A172 (cell line): Measurements from ENCODE around the gene SLC35F3. TPM values are rescaled to one million over a fixed set of nuclear protein-coding genes. Genes with fewer than 3 reads are reported as not detected.
"Not testable (repeated sequence)": the region's sequence is repeated elsewhere in the genome, so short reads cannot be mapped to it uniquely, and the experiment has no call there.

Experiments used
- DNase-seq: peaks from one replicate; pipeline ENCODE4 v3.0.0-alpha.2; 2015; ENCODE audit warnings: low spot score
- total RNA-seq: library from RNA; depleted of rRNA; stranded (reverse); fragments of >200 nt; shearing (Covaris generic); gene quantifications from 2 replicates; pipeline ENCODE4 v1.2.3, GENCODE V29; 2014

SLC35F3 gene
- total RNA-seq, 1 experiment from 2014 or later, result not detected

GRCh38 chr1:234188454-234188792, 283.9 kb downstream of the SLC35F3 start:
- peak; percentile 24 for DNase-seq

- no peak for DNase-seq
These were observed 293.4 kb downstream of the SLC35F3 start for GRCh38 chr1:234197839-234198238.

- DNase-seq, result no peak
These were observed 295.1 kb downstream of the SLC35F3 start for GRCh38 chr1:234199476-234200127.

- no peak for DNase-seq
These were observed 296.1 kb downstream of the SLC35F3 start for GRCh38 chr1:234200566-234200965.

GRCh38 chr1:234201600-234201999, 297.1 kb downstream of the SLC35F3 start:
- no peak for DNase-seq

- DNase-seq, result no peak
These were observed 301.5 kb downstream of the SLC35F3 start for GRCh38 chr1:234205966-234206365.

- DNase-seq, result peak; percentile 94
These were observed 302.3 kb downstream of the SLC35F3 start for GRCh38 chr1:234206651-234207284.

GRCh38 chr1:234208351-234208750, 303.9 kb downstream of the SLC35F3 start:
- DNase-seq, result no peak

GRCh38 chr1:234208791-234209190, 304.3 kb downstream of the SLC35F3 start:
- DNase-seq, result peak; percentile 28

GRCh38 chr1:234210429-234210828, 306.0 kb downstream of the SLC35F3 start:
- not testable (repeated sequence) for DNase-seq

- DNase-seq, result not testable (repeated sequence)
These were observed 307.4 kb downstream of the SLC35F3 start for GRCh38 chr1:234211855-234212254.

- peak; percentile 61 for DNase-seq
These were observed 308.5 kb downstream of the SLC35F3 start for GRCh38 chr1:234212764-234213657.

- DNase-seq, result no peak
These were observed 309.2 kb downstream of the SLC35F3 start for GRCh38 chr1:234213658-234214128.

GRCh38 chr1:234214129-234214910, 309.8 kb downstream of the SLC35F3 start:
- no peak for DNase-seq

GRCh38 chr1:234214911-234215892, 310.7 kb downstream of the SLC35F3 start:
- no peak for DNase-seq

- DNase-seq, result no peak
These were observed 311.7 kb downstream of the SLC35F3 start for GRCh38 chr1:234216116-234216703.

- no peak for DNase-seq
These were observed 312.9 kb downstream of the SLC35F3 start for GRCh38 chr1:234217316-234217840.

- DNase-seq, result no peak
These were observed 313.6 kb downstream of the SLC35F3 start for GRCh38 chr1:234218078-234218477.

GRCh38 chr1:234219711-234220110, 315.2 kb downstream of the SLC35F3 start:
- no peak for DNase-seq

GRCh38 chr1:234221601-234222000, 317.1 kb downstream of the SLC35F3 start:
- no peak for DNase-seq
